Measurements from ENCODE around the gene CYS1.

DNA sequence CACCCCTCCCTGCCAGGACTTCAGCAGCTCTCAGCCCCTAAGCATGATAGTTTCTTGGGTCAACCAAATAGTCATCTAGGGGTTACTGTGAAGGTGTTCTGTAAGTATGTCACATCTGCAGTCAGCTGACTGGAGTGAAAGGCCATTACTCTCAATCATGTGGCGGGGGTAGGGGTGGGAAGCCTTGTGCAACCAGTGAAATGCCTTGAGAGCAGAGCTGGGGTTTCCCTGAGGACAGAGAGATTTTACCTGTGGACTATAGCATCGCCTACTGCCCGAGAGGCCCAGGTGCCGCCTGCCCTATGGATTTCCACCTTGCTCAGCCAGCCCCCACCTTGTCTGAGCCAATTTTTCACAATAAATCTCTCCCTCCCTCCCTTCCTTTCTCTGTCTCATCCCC lies 57.8 kb downstream of the CYS1 start:
- TF ChIP-seq, protein P1, sequence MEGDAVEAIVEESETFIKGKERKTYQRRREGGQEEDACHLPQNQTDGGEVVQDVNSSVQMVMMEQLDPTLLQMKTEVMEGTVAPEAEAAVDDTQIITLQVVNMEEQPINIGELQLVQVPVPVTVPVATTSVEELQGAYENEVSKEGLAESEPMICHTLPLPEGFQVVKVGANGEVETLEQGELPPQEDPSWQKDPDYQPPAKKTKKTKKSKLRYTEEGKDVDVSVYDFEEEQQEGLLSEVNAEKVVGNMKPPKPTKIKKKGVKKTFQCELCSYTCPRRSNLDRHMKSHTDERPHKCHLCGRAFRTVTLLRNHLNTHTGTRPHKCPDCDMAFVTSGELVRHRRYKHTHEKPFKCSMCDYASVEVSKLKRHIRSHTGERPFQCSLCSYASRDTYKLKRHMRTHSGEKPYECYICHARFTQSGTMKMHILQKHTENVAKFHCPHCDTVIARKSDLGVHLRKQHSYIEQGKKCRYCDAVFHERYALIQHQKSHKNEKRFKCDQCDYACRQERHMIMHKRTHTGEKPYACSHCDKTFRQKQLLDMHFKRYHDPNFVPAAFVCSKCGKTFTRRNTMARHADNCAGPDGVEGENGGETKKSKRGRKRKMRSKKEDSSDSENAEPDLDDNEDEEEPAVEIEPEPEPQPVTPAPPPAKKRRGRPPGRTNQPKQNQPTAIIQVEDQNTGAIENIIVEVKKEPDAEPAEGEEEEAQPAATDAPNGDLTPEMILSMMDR (IDR thresholded peaks at IDR 0.05), result no peak
- TF ChIP-seq POLR2A (IDR thresholded peaks at IDR 0.05), result no peak
